H1 (cell line): Measurements from ENCODE around the gene DLK1. TPM values are rescaled to one million over a fixed set of nuclear protein-coding genes. Genes with fewer than 3 reads are reported as not detected.

ENCODE experiments used
- CHD7 ChIP-seq: fragments of 300-600 bp; sonication (generic); IDR thresholded peaks from 2 replicates; pipeline ENCODE4 v1.7.1; 2012; ENCODE audit warnings: low read length, moderate library complexity, mild to moderate bottlenecking, inconsistent platforms; ENCODE audit not compliant: insufficient replicate concordance
- EP300 ChIP-seq, 2 experiments: IDR thresholded peaks; 1 replicate in 1 of 2; 2 replicates in 1 of 2; pipeline ENCODE4 v1.6.1; 2011 to 2012; ENCODE audit warnings: low read depth in 2 of 2, low read length in 2 of 2, mild to moderate bottlenecking in 2 of 2, borderline replicate concordance in 1 of 2, inconsistent platforms in 1 of 2, moderate library complexity in 1 of 2
- JUND ChIP-seq: IDR thresholded peaks from 2 replicates; pipeline ENCODE4 v1.6.1; 2011; ENCODE audit warnings: mild to moderate bottlenecking, improper control_type of control experiment, low read length
- SUZ12 ChIP-seq: fragments of 200-600 bp; sonication (generic); IDR thresholded peaks from 2 replicates; pipeline ENCODE4 v1.6.1; 2012; ENCODE audit warnings: mild to moderate bottlenecking, inconsistent platforms, low read length, moderate library complexity, mixed read lengths
- polyA plus RNA-seq, 7 experiments: library from polyadenylated mRNA; depleted of rRNA in 3 of 7; stranded (reverse) in 5 of 7; unstranded in 2 of 7; fragments of >200 nt in 5 of 7; fragments of 200-250 nt in 2 of 7; gene quantifications; 1 replicate in 5 of 7; 2 replicates in 1 of 7; 4 replicates in 1 of 7; pipeline versions ENCODE4 v1.2.1 to v1.2.3, GENCODE V29; 2011 to 2013; ENCODE audit warnings: missing spikeins in 2 of 7, mixed read lengths in 2 of 7
- total RNA-seq: library from RNA; stranded (reverse); fragmentation: NEBNext Ultra II Directional; extraction: Animal tissue kit (Norgen Biotek cat#: 25700); gene quantifications from 2 replicates; pipeline ENCODE4 v1.2.1, GENCODE V29; 2021

Gene DLK1
- total and polyA plus RNA-seq, 2 of the 8 experiments (the other 6 are each of a cell fraction or from before 2014, with no cell fraction given) = 1.3 to 2.4 TPM

- TF ChIP-seq CHD7 (no peak), EP300 (IDR thresholded peaks at IDR 0.05; ENCODE audit: borderline replicate concordance in 1 of 2, low read depth in 2 of 2, low read length in 2 of 2) (no peak), SUZ12 (no peak), JUND (no peak)
- TF ChIP-seq, all 59 proteins: peak for 0
Observed at GRCh38 chr14:100698666-100699448, 27.8 kb upstream of the DLK1 start (continued).
